Measurements from ENCODE around the gene SYNGR4.
"Not testable (repeated sequence)": the region's sequence is repeated elsewhere in the genome, so short reads cannot be mapped to it uniquely, and the experiment has no call there.

The SYNGR4 gene, protein sequence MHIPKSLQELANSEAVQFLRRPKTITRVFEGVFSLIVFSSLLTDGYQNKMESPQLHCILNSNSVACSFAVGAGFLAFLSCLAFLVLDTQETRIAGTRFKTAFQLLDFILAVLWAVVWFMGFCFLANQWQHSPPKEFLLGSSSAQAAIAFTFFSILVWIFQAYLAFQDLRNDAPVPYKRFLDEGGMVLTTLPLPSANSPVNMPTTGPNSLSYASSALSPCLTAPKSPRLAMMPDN

DNA sequence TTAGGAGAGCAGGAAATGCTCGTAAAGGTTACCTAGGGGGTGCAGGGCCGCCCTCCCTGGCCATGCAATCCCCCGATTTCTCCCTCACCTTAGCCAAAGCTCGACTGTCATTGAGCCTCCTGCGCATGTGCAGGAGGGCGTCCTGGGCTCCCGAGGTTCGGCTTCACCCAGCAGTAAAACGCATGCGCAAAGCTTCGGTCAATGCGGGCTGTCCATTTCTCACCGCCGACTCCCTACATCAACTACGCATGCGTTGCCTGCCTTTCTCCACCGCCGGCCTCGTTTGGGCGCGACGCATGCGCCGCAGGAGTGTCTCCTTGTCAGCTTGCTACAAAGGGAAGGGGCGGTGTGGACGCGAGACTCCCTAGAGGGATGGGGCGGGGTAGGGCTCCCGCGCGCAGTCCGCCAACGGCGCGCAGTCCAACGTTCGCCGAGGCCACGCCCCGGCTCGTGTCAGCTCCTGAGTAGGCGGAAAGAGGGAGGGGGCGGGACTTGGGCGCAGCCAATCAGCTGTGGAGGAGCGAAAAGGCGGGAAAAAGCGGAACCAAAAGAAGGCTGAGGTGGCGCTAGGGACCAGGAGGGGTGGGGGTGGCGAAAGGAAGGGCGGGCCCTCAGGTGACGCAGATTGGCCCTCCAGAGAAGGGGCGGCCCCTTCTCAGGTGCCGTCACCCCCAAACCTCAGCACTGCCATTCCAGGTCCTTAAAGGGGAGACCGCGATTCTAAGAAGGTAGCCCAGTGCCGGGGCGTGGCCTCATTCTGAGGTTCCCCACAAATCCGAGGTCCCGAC is at the start of gene SYNGR4, which contains the start of gene TMEM143:
Gene SYNGR4 (plus strand): TSS at position 558 of the 788 bp plus-strand sequence. CDS start 1,476 bp downstream, outside the sequence.
Gene TMEM143 (minus strand): TSS at position 131 of the 788 bp plus-strand sequence. CDS start 20 bp downstream, at position 111.
- DNase-seq = peak; percentile 81 to 100 (median 99)

DNA sequence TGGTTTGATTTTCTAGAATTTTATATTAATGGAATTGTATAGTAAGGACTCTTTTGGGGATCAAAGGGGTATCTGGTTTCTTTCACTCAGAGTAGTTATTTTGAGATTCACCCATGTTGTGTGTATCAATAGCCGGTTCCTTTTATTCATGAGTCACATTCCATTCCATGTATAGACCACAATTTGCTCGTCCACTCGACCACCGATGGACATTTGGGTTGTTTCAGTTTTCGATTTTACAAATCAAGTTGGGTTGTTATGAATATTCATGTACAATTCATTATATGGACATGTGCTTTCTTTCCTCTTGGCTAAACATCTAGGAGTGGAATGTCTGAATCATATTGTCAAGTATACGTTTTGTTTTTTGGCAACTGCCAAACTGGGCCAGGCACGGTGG is 48.5 kb upstream of the SYNGR4 start:
- DNase-seq = no peak

DNA sequence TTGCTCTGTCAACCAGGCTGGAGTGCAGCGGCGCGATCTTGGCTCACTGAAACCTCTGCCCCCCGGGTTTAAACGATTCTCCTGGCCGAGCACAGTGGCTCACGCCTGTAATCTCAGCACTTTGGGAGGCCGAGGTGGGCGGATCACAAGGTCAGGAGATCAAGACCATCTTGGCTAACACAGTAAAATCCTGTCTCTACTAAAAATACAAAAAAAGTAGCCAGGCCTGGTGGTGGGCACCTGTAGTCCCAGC is 46.5 kb upstream of the SYNGR4 start:
- not testable (repeated sequence) for DNase-seq

DNA sequence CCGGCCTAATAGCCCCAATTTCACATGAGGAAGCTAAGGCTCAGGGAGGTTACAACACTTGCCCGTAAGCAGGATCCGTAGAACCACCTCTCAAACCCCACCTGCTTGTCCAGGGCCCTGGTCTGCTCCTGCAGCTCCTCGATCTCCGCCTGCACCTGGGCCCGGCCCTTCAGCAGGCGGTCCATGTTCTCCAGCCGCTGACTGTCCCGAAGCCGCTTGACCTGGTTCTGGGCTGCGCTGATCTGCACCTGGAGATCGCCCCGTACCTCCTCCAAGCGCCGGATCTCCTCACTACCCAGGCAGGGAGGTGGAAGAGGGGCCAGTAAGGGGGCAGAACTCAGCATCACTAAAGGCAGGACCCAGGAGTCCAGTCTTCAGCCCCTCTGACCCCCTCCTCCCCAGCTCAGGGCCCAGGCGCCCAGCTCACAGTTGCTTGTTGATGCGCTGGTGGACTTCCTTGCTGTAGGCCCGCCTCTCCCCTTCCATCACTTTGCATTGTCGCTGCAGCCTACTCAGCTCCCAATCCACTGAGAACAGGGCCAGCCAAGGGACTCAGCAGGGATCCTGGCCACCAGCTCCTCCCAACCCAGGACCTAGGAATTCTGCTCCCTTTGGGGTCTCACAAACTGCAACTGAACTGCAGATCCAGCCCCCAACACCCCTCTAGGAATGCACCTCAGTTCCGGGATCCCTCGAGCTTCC is 45.7 kb upstream of the SYNGR4 start:
- DNase-seq = no peak

DNA sequence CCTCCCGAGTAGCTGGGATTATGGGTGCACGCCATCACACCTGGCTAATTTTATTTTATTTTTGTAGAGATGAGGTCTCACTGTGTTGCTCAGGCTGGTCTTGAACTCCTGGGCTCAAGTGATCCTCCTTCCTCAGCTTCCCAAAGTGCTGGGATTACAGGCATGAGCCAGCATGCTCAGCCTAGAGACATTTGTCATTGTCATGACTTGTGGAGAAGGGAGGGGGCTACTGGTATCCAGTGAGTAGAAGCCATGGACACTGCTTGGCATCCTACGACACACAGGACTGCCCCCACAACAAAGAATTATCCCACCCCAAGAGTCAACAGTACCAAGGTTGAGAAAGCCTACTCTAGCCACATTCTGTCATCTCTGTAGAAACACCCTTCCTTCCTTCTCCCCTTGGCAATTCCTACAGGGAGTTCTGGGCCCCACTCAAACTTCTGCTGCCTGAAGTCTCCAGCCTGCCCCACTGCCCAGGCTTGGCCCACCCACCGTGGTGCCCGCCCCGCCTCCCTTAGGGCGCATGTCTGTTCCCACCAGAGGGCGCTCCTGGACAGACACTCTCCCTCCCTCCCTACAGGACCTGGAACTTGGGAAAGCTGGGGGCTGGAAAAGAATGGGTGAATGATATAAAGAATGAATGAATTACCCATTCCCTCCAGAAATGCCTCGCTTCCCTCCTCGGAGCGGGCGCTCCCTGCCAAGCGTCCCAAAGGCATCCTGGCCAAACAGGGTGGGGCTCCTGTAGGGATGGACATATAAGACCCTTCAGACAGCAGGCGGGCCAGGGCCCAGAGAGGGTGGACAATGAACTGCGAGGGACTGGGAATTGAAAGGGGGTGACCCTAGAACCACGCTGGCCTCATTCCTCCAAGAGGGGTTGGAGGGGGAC is 44.3 kb upstream of the SYNGR4 start:
- DNase-seq = peak in 46 of 51 donors; percentile 9 to 82 (median 55)

DNA sequence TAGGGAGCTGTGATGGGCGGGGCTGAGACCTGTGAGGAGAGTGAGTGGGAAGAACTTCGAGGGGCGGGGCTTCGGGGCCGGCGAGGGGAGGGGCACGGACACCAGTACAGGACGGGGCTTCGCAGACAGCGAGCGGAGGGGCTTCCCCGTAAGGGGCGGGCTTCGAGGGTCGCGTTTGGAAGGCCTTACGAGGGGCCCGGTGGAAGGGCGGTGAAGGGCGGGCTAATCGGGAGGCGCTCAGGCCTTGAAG is 42.9 kb upstream of the SYNGR4 start:
- DNase-seq = peak in 49 of 51 donors; percentile 28 to 90 (median 72)

DNA sequence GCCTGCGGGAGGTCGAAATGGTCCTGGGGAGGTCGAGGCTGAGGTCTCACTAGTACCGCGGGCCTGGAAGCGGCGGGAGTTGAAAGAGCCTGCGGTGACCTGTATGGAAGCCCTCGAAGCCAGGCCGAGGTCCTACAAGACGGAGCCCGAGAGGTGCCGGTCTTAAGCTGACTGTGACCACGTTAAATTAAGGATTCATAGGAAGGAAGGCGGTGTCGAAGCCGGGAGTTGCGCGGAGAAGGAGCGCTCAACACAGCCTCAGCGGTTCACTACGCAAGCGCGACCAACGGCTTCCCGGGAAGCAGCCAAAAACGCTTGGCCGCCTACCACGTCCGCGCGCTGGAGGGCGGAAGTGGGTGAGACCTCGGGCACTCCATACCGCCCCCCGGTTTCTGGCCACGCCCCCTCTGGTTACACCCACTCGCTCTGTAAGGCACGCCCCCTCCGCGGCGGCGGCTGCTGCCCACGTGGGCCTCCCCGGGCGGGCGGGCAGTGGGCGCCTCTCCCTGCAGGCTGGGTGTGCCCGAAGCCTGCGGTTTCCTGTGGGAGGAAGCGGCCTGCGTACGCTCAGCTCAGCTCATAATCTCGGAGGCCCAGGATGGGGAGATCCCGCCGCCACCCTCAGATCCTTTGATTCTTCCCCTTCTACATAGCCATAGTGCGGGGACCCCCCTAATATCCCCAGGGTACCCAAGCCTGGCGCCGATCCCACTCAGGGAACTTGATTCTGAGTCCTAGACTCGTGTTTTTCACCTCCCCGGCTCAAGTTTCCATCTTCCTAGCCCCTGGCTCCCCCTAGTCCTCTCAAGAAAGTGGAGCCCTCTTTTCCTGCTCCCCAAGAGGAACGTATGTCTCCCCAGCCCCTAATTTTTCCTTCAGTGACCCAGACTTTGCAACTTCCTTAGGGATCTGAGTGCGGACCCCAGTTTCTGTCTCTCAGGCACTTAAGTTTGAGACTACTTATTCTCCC is 42.3 kb upstream of the SYNGR4 start:
- DNase-seq = peak; percentile 76 to 99 (median 96)

DNA sequence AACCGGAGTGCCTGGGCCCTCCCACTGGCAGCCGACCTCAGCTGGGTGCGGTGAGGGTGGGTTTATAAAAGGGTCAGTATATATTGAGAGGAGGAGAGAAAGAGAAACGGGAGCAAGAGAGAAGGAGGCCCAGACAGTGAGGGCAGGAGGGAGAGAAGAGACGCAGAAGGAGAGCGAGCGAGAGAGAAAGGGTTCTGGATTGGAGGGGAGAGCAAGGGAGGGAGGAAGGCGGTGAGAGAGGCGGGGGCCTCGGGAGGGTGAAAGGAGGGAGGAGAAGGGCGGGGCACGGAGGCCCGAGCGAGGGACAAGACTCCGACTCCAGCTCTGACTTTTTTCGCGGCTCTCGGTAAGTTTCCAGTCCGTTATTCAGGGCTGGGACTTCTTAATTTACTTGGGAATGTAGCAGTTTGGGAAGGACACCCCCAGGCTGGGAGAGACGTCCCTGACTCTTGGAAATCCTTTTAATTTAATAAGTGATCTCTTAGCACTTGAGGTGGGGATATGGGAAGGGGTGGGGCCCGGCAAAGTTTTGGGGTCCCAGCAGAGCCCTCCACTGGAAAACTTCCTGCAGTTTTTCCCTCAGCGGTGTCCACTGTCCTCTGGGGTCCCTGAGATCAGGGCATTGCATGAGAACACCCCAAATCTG is 38.8 kb upstream of the SYNGR4 start, which contains the start of gene EMP3:
Gene EMP3 (plus strand): TSS at position 288 of the 646 bp plus-strand sequence. CDS start 1,293 bp downstream, outside the sequence.
- DNase-seq = peak in 27 of 51 donors; percentile 5 to 70 (median 28)

DNA sequence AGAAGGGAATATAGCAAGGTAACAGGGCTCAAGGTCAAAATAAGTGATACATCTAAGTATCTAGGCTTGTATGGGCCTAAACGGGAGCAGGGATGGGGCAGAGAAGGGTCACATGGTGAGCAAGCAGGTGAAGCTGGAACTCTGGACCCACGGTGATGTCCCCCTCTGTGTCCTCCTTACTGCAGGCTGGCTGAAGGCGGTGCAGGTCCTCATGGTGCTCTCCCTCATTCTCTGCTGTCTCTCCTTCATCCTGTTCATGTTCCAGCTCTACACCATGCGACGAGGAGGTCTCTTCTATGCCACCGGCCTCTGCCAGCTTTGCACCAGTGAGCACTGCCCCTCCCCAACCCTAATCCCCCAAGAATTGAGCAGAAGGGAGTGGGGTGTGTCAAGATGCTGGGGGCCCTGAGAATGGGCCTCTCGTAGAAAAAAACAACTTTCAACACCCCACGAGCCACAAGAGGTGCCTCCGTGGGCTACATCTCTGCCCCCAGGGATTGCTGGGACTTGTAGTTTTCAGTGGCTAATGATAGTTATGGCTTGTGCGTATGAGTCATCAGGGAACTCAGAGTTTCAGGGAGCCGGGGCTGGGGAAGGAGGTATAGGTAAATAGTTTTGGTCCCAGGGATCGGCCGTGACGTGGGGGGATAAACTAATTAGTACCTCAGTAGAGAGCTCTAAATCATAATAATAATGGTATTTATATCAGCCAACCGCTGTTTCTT is 34.8 kb upstream of the SYNGR4 start:
- DNase-seq = peak in 3 of 51 donors; percentile 10 to 49 (median 21)

DNA sequence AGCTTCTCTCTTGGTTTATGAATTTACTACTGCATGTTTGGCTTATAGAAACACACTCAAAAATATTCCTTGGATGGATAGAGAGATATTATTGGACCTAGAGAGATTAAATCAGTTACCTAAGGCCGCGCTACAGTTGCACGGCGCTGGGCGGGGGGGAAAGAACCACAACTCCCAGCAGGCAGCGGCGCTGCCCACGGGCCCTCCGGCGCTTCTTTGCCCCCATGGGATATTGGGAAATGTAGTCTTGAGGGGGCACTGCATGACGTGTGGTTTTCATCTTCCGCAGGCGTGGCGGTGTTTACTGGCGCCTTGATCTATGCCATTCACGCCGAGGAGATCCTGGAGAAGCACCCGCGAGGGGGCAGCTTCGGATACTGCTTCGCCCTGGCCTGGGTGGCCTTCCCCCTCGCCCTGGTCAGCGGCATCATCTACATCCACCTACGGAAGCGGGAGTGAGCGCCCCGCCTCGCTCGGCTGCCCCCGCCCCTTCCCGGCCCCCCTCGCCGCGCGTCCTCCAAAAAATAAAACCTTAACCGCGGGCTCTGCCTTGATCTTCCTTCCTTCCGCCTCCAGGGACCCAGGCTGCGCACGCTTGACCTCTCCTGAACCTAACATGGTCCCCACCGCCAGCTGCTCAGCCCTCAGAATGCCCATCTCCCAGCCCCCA is 34.0 kb upstream of the SYNGR4 start:
- peak; percentile 14 to 94 (median 76) for DNase-seq

DNA sequence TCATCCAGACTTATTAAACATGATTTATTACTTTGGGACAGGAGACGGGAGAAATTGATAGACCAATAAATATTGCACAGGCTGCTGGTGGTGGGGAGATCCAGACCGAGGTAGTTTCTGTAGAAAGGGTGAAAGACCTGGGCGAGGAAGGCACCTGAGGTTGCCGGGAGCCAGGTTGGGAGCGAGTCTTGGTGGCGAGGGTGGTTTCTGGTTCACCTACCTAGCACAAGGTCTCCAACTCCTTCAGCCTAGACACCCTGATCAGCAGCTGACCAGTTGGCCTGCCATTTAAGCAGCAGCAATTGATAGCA is 31.9 kb upstream of the SYNGR4 start:
- DNase-seq = no peak

DNA sequence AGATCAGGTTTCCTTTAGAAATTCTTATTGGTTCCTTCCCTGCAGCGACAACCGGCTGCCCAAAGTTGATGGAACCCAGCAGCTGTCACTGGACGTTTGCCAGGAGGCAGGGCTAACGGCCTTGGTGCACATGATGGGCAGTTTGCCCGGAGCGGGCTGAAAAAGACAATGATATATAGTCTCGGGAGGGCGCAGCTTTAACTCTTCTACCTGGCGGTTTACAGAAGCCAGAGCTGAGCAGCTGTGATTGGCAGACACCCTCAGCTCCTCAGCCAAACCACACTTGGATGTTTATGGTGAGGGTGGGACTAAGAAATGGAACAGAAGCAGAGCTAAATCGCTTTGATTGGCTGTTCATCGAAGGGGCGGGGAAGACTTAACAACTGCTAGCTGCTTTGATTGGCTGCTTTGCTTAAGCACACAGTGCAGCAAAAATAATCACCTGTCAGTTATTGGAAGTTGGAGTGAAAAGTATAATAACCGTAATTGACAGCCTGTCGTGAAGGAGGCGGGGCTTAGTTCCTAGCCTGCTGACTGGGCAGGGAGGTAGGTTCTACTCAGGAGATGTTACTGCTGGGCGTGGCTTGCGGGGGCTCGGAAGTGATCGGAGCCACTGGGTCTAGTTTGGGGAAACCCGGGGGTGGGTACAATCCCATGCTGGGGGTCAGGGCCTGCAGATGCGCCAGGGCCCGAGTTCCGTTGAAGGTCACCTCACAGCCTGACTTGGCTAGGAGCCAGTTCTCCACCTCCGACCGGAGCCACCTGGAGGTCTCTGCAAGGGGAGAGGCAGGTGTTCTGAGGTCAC is 31.3 kb upstream of the SYNGR4 start:
- peak; percentile 40 to 95 (median 81) for DNase-seq

DNA sequence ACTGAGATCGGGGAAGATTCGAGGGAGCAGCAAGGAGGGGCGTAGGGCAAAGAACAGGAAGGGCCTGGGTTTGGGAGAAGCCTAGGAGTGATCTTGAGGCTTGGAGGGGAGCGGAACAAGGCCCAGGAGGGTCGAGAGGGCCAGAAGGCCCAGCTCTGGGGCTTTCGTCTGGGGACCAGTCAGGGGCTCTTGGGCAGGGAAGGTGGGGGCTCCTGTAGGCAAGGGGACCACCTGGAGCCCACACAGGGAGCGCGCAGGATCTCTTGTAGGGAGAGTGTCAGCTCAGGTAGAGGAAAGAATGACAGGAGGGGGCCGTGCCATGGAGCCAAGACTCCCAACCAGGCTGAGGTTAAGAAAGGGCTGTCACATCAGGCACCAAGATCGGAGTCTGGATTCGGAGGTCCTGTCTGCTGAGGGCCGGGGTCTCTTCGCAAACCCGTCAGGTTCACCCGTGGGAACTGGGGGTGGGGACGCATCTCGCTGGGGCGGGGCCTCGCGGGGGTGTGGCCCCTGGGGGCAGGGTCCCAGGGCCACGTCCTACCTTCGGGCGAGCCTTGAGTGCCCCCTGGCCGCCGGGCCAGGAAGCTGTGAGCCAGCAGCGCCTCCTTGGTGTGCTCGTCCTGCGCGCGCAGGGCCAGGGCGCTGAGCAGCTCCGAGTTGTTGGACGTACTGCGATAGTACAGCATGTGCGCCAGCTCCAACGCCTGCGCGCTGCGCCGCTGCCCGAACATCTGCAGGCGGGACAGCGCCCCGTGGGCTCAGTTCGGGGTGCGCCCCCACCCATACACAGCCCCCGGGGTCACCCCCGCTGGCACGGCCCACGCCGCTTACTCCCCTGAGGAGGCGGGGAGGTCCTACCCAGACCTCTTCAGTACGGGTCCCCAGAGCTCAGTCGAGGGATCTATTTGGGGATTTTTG is 30.4 kb upstream of the SYNGR4 start:
- DNase-seq = peak in 47 of 51 donors; percentile 23 to 83 (median 61)

DNA sequence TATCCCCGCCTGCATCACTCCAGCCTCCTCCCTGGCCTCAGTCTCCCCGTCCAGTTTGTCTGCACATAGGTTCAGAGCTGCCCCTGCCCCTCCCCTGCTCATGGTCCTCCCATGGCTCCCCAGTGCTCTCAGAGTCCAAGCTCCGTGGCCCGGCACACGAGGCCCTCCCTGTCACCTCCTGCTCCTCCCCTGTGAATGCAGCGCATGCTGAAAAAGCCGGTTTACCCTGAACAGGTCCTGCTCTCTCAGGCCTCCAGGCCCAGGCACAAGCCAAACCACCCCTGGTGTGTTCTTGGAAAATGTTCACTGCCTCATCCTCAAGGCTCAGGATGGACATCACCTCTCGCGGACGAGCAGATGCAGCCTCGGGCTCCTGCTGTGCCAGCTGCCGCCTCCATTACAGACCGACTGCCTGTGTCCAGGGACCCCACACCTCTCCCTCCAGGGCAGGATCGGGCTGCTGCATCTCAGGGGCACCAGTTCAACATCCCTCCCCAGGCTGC is 25.9 kb upstream of the SYNGR4 start:
- DNase-seq = no peak

DNA sequence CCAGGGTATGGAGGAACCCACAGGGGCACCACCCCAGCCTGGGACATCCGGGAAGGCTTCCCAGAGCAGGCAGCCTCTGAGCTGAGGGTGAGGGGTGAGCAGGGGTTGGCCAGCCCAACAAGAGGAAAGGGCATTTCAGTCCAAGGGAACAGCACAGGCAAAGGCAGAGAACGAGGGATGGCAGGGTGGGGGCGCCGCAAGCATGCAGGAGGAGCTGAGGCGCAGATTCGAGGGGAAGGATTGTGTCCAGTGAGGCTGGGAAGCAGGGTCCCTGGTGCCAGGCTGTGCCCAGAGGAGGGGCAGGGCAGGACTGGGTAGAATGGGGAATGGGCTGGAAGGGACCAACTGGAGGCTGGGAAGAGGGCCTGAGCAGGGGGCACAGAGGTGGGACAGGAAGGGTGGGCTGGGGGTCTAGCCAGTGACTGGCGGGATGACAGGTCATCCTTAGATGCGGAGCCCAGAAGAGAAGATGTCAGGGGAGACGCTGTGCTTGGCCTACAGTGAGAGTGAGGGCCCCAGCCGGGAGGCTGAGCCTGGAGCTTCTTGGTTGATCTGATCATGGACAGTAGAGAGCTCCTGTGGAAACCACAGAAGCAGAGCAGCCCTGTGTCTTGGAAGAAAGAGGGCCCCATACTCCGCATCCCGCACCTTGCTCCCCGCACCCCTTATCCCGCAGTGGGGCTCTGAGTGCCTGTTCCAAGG is 25.2 kb upstream of the SYNGR4 start:
- DNase-seq = no peak

DNA sequence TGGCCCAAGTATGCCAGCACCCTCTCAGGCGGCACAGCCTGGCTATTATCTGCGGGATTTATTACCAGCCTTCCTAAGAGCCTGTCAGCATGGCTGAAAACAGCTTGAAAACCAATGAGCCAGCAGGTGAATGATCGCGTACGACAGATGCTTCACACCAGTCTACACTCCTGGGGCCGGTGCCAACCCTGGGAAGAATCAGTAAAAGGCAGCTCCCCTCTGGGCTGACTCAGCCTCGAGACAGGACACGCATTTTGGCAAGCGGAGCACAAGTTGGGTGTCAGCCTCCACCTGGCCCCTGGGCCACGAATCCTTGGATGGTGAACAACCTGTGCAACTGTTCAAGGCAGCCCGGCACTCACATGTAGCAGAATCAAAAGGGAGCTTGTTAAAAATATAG is 23.2 kb upstream of the SYNGR4 start:
- peak in 7 of 51 donors; percentile 6 to 76 (median 16) for DNase-seq
